ENCODE results near the gene MORC2.

MORC2 gene

DNA sequence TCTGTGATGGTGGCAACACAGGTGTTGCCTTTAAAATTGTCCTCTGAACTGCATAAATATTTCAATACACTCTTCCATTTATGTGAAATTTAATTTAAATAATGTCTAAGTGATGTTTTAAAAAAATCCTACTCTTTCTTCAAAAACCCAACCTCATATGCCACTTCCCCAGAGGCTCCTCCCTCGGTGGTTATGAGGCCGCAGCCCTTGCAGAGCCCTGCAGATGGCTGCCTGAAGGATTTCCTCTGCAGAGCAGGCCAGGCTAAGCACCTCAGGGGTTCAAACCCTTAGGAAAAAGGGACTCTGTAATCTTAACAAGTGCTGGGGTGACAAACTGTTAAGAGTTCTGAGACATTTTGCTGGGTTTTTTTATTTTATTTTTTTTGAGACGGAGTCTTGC lies 25.2 kb downstream of the MORC2 start:
- ChIA-PET CTCF (no interaction called here), POLR2A (no interaction called here)
- DNase-seq (ENCODE audit: extremely low spot score), result no peak
- TF ChIP-seq FOXK2 (IDR thresholded peaks at IDR 0.05) (no peak), CTBP1 (IDR thresholded peaks at IDR 0.05; ENCODE audit: borderline replicate concordance) (no peak), ELF4 (IDR thresholded peaks at IDR 0.05) (no peak), ZNF384 (IDR thresholded peaks at IDR 0.05) (no peak), SP1 (IDR thresholded peaks at IDR 0.05) (no peak), ARNT (IDR thresholded peaks at IDR 0.05) (no peak), HDGF (IDR thresholded peaks at IDR 0.05; ENCODE audit: borderline replicate concordance) (no peak), NFRKB (IDR thresholded peaks at IDR 0.05) (no peak), BHLHE40 (IDR thresholded peaks at IDR 0.05; ENCODE audit: borderline replicate concordance) (no peak), FOXA1 (IDR thresholded peaks at IDR 0.05) (no peak), LEF1 (IDR thresholded peaks at IDR 0.05; ENCODE audit: borderline replicate concordance) (no peak)
- TF ChIP-seq, protein P1, sequence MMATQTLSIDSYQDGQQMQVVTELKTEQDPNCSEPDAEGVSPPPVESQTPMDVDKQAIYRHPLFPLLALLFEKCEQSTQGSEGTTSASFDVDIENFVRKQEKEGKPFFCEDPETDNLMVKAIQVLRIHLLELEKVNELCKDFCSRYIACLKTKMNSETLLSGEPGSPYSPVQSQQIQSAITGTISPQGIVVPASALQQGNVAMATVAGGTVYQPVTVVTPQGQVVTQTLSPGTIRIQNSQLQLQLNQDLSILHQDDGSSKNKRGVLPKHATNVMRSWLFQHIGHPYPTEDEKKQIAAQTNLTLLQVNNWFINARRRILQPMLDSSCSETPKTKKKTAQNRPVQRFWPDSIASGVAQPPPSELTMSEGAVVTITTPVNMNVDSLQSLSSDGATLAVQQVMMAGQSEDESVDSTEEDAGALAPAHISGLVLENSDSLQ (IDR thresholded peaks at IDR 0.05), result no peak

DNA sequence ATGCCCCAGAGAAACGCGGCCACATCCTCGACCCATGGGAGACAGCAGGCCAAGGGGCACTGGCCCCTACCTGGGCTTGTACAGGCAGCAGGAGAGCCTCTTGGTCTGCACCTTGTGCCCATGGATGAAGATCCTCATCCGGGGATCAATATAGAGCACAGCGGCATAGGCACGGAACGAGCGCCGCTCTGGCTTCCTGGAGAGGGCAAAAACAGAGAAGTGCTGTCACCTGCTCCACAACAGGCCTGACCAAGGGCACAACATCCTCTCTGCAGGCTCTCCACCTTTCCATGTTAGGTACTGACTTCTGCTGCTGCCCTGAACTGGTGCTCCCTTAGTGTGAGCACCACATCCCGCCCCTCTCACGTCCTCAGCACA lies 27.2 kb downstream of the MORC2 start:
- ChIA-PET CTCF (no interaction called here), POLR2A (no interaction called here)
- DNase-seq (ENCODE audit: extremely low spot score), result no peak
- TF ChIP-seq L3MBTL2 (conservative IDR thresholded peaks at IDR 0.05) (no peak), ELF4 (IDR thresholded peaks at IDR 0.05) (no peak), ZNF384 (IDR thresholded peaks at IDR 0.05) (no peak), HDGF (IDR thresholded peaks at IDR 0.05; ENCODE audit: borderline replicate concordance) (no peak), CTBP1 (IDR thresholded peaks at IDR 0.05; ENCODE audit: borderline replicate concordance) (no peak)
- TF ChIP-seq, protein P1 (IDR thresholded peaks at IDR 0.05), result no peak

DNA sequence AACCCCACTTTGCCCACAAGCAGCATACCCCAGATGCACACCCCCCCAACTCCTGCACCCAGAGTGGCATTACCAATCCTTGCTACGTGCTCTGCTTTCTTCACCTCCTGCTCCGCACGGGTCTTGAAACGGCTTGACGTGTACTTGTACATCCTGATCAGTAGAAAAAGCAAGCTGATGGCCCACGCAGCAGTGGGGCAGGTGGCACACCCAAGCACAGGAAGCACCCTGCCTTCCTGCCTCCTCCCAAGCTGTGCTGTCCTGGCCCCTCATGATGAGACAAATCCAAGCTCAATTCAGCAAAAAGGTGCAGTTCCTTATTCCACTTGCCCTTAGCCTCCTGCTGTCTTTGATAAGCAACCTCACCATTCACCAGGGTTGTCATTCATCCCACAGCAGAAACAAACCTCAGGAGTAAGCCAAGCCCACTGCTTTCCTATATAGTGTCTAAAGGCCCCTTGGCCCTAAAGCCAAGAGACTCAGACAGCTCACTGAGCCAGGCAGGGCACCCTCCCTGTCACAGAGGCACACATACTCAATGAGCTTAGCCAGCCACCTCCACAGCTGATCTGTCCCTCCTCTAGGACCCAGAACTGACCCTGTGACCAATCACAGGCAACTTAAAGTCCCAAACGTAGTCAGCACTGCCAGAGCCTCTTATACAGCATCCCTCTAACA lies 27.8 kb downstream of the MORC2 start:
- no peak for DNase-seq (ENCODE audit: extremely low spot score)
- CTCF ChIA-PET, result interaction anchor here (0.7 kb wide), 1 partner anchor 271 kb away, joined by 3 read pairs; no protein-coding TSS in a partner anchor
- TF ChIP-seq, protein P1 (IDR thresholded peaks at IDR 0.05), result no peak
- no peak for TF ChIP-seq ARNT (IDR thresholded peaks at IDR 0.05)
- TF ChIP-seq ZNF384 (IDR thresholded peaks at IDR 0.05), result no peak
- no peak for TF ChIP-seq HDGF (IDR thresholded peaks at IDR 0.05; ENCODE audit: borderline replicate concordance)
- no peak for TF ChIP-seq FOXK2 (IDR thresholded peaks at IDR 0.05)
- no peak for TF ChIP-seq L3MBTL2 (conservative IDR thresholded peaks at IDR 0.05)
- TF ChIP-seq ELF4 (IDR thresholded peaks at IDR 0.05), result no peak
- TF ChIP-seq FOXM1 (IDR thresholded peaks at IDR 0.05; ENCODE audit: borderline replicate concordance), result no peak
- TF ChIP-seq CTBP1 (IDR thresholded peaks at IDR 0.05; ENCODE audit: borderline replicate concordance), result no peak
- no peak for TF ChIP-seq SUZ12 (IDR thresholded peaks at IDR 0.05)
- TF ChIP-seq BHLHE40 (IDR thresholded peaks at IDR 0.05; ENCODE audit: borderline replicate concordance), result no peak
- no peak for TF ChIP-seq LEF1 (IDR thresholded peaks at IDR 0.05; ENCODE audit: borderline replicate concordance)
- POLR2A ChIA-PET, result interaction anchor here (0.6 kb wide), 1 partner anchor 21 kb away, joined by 3 read pairs; no protein-coding TSS in a partner anchor

DNA sequence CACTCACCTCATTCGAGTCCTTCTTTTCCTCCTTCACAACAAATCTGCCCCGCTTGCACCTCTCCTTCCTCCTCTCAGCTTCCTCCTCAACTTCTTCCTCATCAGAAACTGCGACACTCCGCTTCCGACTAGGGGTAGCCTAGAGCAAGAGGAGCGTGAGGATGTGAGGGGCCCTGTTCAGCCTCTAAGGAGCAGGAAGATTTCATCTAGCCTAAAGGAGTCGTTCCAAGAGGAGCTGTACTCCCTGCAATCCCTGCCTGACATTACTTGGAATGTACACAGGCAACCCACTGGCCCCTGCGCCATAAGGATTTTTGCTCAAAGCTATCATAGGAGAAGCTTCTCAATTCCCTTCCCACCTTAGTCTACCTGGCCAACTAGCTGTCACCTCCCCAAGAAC lies 34.5 kb downstream of the MORC2 start:
- POLR2A ChIA-PET, result no interaction called here
- no peak for DNase-seq (ENCODE audit: extremely low spot score)
- CTCF ChIA-PET, result no interaction called here
- TF ChIP-seq L3MBTL2 (conservative IDR thresholded peaks at IDR 0.05) (no peak), SUZ12 (IDR thresholded peaks at IDR 0.05) (no peak), LEF1 (IDR thresholded peaks at IDR 0.05; ENCODE audit: borderline replicate concordance) (no peak), NFRKB (IDR thresholded peaks at IDR 0.05) (no peak), ARNT (IDR thresholded peaks at IDR 0.05) (no peak), FOXM1 (IDR thresholded peaks at IDR 0.05; ENCODE audit: borderline replicate concordance) (no peak), TARDBP (IDR thresholded peaks at IDR 0.05) (no peak), SP1 (IDR thresholded peaks at IDR 0.05) (no peak), HDGF (IDR thresholded peaks at IDR 0.05; ENCODE audit: borderline replicate concordance) (no peak), ZNF384 (IDR thresholded peaks at IDR 0.05) (no peak), CTBP1 (IDR thresholded peaks at IDR 0.05; ENCODE audit: borderline replicate concordance) (no peak), FOXA1 (IDR thresholded peaks at IDR 0.05) (no peak), BHLHE40 (IDR thresholded peaks at IDR 0.05; ENCODE audit: borderline replicate concordance) (no peak), FOXK2 (IDR thresholded peaks at IDR 0.05) (no peak), ELF4 (IDR thresholded peaks at IDR 0.05) (no peak)
- TF ChIP-seq, protein P1 (IDR thresholded peaks at IDR 0.05), result no peak

DNA sequence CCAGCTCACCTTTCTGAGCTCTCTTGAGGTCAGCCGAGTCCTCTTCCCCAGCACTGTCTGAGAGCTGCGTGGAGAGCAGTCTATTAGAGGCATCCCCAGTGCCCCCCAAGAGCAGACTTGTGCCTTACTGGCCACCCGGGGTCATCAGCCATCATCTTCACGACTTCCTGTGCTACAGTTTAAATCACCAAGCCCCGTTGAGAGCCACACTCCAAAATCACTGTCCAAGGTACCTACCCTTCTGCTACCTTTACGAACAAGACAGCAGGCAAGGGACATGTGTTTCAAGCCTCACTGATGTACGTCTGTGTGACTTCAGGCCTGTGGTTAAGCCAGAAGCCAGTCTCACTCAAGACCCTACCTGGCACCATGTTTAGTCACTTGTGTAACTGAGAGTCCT lies 35.1 kb downstream of the MORC2 start:
- no peak for TF ChIP-seq NFRKB (IDR thresholded peaks at IDR 0.05)
- no peak for TF ChIP-seq CTBP1 (IDR thresholded peaks at IDR 0.05; ENCODE audit: borderline replicate concordance)
- TF ChIP-seq FOXK2 (IDR thresholded peaks at IDR 0.05), result no peak
- no peak for TF ChIP-seq LEF1 (IDR thresholded peaks at IDR 0.05; ENCODE audit: borderline replicate concordance)
- no peak for TF ChIP-seq HDGF (IDR thresholded peaks at IDR 0.05; ENCODE audit: borderline replicate concordance)
- no peak for TF ChIP-seq TARDBP (IDR thresholded peaks at IDR 0.05)
- no peak for TF ChIP-seq L3MBTL2 (conservative IDR thresholded peaks at IDR 0.05)
- TF ChIP-seq ZNF384 (IDR thresholded peaks at IDR 0.05), result no peak
- no peak for TF ChIP-seq BHLHE40 (IDR thresholded peaks at IDR 0.05; ENCODE audit: borderline replicate concordance)
- no peak for TF ChIP-seq ELF4 (IDR thresholded peaks at IDR 0.05)
- no peak for TF ChIP-seq SP1 (IDR thresholded peaks at IDR 0.05)
- TF ChIP-seq FOXM1 (IDR thresholded peaks at IDR 0.05; ENCODE audit: borderline replicate concordance), result no peak
- no peak for TF ChIP-seq ARNT (IDR thresholded peaks at IDR 0.05)
- TF ChIP-seq SUZ12 (IDR thresholded peaks at IDR 0.05), result no peak
- TF ChIP-seq, protein P1 (IDR thresholded peaks at IDR 0.05), result no peak
- TF ChIP-seq FOXA1 (IDR thresholded peaks at IDR 0.05), result no peak
- DNase-seq (ENCODE audit: extremely low spot score), result no peak
- CTCF ChIA-PET, result no interaction called here
- POLR2A ChIA-PET, result no interaction called here

Measured in HEK293T (cell line).